Right renal pelvis (tissue), 4 donors: Measurements from ENCODE around the gene LAPTM5. TPM values are rescaled to one million over a fixed set of nuclear protein-coding genes. Genes with fewer than 3 reads are reported as not detected.
"Not testable (repeated sequence)": the region's sequence is repeated elsewhere in the genome, so short reads cannot be mapped to it uniquely, and the experiment has no call there.

Experiments
- DNase-seq, 4 donors: peaks; one replicate each; pipeline ENCODE4 v3.0.0-alpha.2; 2013; ENCODE audit warnings: low read depth in 4 of 4, low spot score in 3 of 4, missing footprints in 1 of 4
- polyA plus RNA-seq, 4 donors: library from polyadenylated mRNA; unstranded; fragments of 120-200 nt; gene quantifications; one replicate each; pipeline ENCODE4 v1.2.1, GENCODE V29; 2013; ENCODE audit not compliant: insufficient read length in 4 of 4

LAPTM5 gene
- polyA plus RNA-seq, 4 donors: 17.3 to 19.5 (median 18.9) TPM

- DNase-seq: no peak
These were observed 17.2 kb upstream of the LAPTM5 start for GRCh38 chr1:30774550-30775432.

- DNase-seq: no peak
These were observed 16.3 kb upstream of the LAPTM5 start for GRCh38 chr1:30773722-30774358.

- no peak for DNase-seq
These were observed 13.4 kb upstream of the LAPTM5 start for GRCh38 chr1:30771005-30771404.

- no peak for DNase-seq
These were observed 12.6 kb upstream of the LAPTM5 start for GRCh38 chr1:30770150-30770549.

GRCh38 chr1:30768830-30769718 lies 11.5 kb upstream of the LAPTM5 start:
- no peak for DNase-seq

GRCh38 chr1:30768159-30768829 lies 10.7 kb upstream of the LAPTM5 start:
- no peak for DNase-seq

GRCh38 chr1:30766948-30767347 lies 9.4 kb upstream of the LAPTM5 start:
- DNase-seq: not testable (repeated sequence)

GRCh38 chr1:30765556-30766434 lies 8.2 kb upstream of the LAPTM5 start:
- DNase-seq: no peak

- DNase-seq: no peak
These were observed 7.5 kb upstream of the LAPTM5 start for GRCh38 chr1:30764939-30765555.

GRCh38 chr1:30764396-30764795 lies 6.8 kb upstream of the LAPTM5 start:
- DNase-seq: no peak

- DNase-seq: peak in 1 of 4 donors; percentile 37
These were observed 6.2 kb upstream of the LAPTM5 start for GRCh38 chr1:30763651-30764248.

- no peak for DNase-seq
These were observed 5.5 kb upstream of the LAPTM5 start for GRCh38 chr1:30762930-30763650.

GRCh38 chr1:30762152-30762929 lies 4.8 kb upstream of the LAPTM5 start:
- no peak for DNase-seq

- DNase-seq: no peak
These were observed 4.0 kb upstream of the LAPTM5 start for GRCh38 chr1:30761381-30762151.

GRCh38 chr1:30760596-30761324 lies 3.2 kb upstream of the LAPTM5 start:
- DNase-seq: no peak
